Endometrial microvascular endothelial cells (primary cell): ENCODE data around the gene PALLD. TPM values are rescaled to one million over a fixed set of nuclear protein-coding genes. Genes with fewer than 3 reads are reported as not detected.
"Not testable (repeated sequence)": the region's sequence is repeated elsewhere in the genome, so short reads cannot be mapped to it uniquely, and the experiment has no call there.

Experiments
- in situ Hi-C: cut with HindIII; loops from 2 replicates; pipeline ENCODE4 v1.10.0; 2017; ENCODE audit warnings: low sequenced_read_pairs, low pct_unique_long_range_greater_than_20kb; ENCODE audit errors: inconsistent ontology term
- total RNA-seq: library from RNA; depleted of rRNA; stranded (reverse); fragments of >200 nt; gene quantifications from one replicate; pipeline ENCODE4 v1.2.3, GENCODE V29; 2015; ENCODE audit errors: inconsistent ontology term

Gene PALLD
- total RNA-seq, 1 donor from 2014 or later, result 82.9 TPM

DNA sequence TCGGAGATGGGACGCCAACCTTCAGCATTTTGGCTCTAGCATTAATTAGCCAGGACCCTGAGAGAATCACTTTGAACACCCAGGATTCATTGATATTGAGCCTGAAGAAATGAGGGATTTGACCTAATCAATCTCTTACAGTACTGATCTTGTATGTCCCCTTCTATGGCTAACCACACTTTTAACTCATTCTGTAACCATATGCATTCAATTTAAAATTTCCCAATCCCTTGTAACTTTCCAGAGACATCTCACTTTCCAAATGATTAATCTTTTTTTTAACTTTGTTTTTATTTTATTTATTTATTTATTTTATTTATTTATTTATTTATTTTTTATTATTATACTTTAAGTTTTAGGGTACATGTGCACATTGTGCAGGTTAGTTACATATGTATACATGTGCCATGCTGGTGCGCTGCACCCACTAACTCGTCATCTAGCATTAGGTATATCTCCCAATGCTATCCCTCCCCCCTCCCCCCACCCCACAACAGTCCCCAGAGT lies 205.8 kb downstream of the PALLD start:
- in situ Hi-C loops, result not testable (repeated sequence)

DNA sequence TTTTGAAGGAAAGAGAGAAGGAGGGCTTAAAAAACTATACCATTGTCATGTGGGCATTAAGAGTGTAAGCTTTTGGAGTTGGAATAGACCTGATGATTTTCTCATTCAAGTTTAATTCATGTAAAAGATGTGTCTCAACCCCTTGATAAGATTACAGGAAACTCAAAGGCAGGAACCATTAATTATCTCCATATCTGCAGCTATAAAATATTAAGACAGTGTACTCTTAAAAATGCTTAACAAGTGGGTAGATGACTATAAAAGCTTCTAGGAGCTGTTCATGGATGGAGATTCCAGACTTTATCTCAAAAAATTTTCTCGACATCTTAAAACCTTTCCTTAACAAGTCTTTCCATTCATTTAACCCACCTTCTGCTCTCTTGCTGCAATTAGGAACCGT lies 208.3 kb downstream of the PALLD start:
- in situ Hi-C loops, result no loop called here

DNA sequence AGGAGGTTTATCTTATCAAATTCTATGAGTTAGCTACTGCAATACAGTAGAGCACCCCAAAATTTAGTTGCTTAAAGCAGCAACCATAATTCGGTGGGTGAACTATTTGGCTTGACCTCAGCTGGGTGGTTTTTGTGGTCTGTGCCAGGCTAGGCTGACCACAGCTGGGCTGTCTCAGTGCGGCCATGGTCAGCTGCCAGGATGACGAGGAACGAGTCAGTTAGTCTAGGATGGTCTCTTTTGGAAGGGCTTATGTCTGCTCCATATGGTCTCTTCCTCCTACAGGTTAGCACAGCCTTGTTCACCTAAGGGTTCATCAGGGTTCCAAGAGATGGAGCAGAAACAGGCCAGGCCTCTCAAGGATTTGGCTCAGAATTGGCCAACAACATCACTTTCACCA lies 210.4 kb downstream of the PALLD start:
- in situ Hi-C loops, result no loop called here

DNA sequence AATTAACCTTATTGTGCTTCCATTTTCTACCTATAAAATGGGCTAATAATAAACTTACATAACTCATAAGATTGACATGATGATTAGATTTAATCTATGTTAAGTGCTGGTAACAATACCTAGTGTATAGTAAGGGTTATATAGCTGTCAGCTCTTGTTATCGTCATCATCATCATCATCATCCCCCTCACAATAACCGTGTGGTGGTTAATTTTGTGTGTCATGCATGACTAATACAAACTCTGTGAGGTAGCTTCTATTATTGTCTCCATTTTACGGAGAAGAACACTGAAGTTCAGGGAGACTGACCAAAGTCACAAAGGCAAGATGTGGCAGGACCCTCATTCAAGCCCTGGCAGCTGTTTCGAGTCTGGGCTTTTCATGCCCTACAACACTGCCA lies 211.3 kb downstream of the PALLD start:
- in situ Hi-C loops, result no loop called here

DNA sequence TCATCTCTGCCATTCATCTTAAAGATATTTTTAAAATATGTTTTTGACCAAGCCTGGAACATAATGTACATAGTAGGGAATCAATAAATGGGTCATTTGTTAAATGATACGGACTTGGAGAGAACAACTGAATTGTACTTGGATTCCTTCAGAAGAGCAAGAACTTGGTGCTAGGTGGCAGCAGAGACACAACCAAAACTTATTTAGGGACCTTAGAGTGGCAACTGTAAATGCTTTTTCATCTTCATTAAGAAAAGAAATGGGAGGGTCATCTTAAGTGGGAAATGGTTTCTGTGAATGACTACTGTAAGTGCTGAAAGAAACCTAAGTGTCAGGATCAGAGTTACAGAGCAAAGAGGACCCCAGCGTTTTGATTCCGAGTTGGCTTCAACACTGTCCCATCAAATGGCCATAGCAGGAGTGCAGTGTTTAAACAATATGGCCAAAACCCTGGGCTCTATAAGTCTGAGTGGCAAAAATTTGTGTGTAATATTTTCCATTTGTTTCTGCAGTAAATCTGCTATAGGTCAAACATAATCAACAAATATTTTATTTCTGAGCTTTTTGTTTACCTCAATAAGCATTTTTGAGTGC lies 213.6 kb downstream of the PALLD start:
- in situ Hi-C loops, result no loop called here

DNA sequence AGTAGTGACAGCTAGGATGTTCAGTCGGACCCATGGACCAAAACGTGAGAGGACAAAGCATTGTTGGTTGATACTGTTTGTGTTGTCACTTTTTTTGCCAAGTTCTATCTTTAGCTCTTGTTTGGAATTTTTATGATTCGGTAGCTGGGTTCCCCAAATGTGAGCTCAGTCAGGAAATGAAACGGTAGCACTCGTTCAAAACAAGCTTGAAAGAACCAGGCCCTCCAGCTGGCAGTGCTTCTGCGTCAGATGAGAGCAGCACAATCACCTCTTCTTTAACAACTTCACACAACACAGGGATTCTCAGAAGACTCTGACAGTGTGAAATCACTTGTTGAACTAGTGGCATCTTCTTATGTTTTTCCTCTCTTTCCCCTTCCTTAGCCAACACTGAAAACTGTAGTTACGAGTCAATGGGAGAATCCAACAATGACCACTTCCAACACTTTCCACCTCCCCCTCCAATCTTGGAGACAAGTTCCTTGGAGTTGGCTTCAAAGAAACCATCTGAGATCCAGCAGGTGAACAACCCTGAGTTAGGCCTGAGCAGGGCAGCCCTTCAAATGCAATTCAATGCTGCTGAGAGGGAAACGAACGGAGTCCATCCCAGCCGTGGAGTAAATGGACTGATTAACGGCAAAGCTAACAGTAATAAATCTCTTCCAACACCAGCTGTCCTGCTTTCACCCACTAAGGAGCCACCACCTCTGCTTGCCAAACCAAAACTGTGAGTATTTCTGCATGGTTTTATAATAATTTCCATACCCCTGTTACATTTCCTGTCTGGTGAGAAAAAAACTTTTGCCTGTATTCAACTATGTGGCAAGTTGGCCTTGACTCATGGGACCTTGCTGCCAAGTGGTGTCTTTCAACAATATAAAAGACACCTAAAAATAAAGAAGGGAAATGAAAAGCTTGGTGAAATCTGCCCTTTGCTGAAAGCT lies 214.6 kb downstream of the PALLD start:
- in situ Hi-C loops, result no loop called here

DNA sequence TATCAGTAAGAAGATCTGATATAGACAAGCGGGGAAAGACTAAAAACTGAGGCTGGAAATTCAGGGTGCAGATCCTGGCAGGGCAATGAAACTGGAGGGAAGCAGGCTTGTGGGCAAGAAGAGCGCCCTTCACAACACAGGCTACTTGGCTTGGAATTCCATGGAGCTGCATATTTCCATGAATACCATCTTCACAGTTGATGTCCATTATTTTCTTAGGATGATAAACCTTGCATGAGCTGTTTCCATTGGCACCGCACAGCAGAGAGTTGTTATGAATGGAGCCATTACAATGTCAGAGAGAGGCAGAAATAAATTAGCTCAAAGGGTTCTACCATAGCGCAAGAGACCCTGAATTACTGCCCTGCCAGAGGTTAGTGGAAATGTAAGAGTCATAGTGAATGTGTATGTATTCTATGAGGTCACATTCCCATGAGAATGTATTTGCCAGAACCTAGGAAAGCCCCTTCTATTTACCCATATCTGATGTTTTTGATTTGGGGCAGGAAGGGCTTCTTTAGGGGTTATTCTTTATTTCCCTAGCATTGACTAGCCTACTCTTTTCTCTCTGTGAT lies 215.6 kb downstream of the PALLD start:
- in situ Hi-C loops, result no loop called here

DNA sequence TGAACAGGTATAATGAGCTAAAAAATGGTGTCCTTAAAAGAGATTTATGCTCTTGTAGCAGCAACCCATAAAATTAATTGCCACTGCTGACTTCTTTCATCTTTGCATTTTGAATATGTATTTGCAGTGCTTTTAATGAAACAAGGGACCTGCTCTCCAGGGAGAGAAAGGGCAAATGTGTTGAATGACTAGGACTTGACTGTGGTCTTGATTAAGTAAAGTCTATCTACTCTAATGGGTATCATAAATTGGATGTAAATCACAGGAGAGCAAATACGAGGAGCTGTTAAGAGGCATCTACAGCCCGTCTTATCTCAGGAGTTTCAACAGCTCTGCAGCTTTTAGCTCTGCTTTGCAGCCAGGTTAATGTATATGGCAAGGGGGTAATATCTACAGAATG lies 216.4 kb downstream of the PALLD start:
- in situ Hi-C loops, result no loop called here

DNA sequence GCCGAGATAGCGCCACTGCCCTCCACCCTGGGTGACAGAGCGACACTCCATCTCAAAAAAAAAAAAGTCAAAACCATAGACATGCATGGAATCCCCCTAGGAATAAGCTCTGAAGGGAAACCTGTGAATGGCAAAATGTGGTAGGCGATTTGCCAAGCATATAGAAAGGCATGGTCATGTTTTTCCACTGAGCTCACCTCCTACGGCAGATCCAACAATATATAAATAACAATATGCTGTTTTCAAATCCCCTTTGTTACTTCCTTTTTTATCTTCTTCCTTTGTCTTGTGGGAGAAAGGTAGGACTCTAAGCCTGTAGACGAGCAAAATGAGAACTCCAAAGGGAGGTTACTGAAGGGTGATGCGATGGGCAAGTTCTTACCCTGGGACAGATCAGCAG lies 219.0 kb downstream of the PALLD start:
- in situ Hi-C loops, result no loop called here

DNA sequence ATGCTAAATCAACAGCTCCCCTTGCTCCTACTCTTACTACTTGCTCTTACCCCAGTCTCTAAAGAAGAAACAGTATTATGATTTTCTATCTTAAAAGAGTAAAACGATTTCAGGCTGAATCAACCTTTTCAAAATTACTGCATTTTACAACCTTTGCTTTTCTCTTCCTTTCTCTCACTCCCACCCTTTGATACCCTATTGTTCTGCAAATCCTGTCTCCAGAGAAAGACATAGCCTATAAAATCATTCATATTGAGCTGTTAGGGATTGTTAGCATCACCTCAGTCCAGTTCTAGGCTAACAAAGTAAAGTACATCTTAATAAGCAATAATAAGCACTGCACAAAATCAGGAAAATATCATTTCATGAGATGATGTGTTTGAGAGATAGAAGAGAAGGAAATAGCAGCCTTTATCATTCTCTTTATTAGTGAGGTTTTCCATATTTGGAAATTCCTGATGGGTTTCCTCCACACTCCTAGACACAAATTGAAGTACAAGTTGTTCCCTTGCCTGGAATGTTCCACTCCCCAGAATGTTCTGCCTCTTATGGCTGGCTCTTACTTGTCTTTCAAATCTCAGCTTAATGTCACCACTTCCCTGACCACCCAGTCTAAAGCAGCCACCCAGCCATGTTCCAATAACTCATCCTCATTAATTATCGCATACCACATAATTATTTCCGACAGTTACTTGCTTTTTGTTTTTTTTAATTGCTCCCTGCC lies 219.7 kb downstream of the PALLD start:
- in situ Hi-C loops, result no loop called here

DNA sequence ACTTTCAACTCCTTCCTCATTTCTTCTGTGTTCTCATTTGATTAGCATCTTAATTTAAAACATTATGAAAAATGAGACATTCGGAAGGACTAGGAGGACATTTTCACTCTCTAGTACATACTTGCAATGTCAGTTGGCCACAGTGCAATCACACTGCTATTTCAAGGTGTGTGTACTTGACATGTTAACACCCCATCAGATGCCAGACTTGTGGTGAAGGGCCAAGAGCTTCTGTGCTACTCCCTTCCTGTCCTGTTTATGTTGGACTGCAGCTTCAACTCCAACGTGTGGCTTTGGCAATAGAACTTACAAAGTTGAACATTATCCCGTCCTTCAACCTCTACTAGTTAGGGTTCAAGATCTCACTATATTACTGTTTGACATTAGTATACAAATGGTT lies 221.0 kb downstream of the PALLD start:
- in situ Hi-C loops, result no loop called here

DNA sequence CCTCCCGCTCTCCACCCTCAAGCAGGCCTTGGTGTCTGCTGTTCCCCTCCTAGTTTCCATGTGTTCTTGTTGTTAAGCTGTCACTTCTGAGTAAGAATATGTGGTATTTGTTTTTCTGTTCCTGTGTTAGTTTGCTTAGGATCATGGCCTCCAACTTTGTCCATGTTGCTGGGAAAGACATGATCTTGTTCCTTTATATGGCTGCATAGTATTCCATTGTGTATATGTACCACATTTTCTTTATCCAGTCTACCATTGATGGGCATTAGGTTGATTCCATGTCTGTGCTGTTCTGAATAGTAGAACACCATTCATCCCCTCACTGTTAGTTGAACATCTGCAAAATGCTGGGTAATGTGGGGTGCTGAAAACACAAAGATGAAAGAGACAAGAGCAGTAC lies 222.9 kb downstream of the PALLD start:
- in situ Hi-C loops, result no loop called here

DNA sequence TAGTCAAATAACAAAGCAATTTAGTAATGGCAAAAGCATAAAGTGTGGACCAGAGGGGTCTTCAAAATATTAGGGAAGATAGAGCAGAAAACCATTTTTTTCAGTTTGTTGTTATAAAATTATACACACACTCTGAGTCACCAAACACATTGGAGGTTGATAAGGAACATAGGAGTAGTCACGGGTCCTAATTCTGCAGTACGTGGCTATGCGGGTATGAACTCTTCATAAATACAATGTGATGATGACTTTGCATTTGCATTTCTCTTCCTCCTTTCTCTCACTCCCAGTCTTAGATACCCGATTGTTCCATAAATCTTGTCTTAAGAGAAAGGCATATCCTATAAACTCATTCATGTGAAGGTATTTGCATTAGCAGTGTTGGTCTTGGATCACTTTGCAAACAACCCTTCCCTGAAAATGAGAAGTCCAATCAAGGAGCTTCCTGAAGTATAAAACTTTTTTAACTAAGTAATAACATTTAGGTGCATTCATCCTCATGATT lies 223.6 kb downstream of the PALLD start:
- in situ Hi-C loops, result no loop called here

DNA sequence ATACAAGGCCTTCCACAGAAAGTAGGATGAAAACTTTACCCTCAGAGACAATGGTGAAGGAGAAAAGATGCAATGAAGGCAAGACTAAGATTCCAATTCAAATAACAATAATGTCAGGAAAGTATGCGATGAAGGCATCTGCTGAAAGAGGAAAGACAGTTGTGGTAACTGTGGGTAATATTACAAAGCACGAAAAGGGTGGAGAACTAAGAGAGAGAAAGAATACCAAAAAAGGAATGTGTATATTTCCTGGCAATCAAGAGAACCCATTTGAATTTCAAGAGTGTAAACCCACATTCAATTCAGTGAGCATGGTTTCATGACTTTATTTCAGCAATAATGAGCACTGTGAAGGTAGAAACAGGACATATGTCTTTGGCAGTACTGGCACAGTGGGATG lies 225.5 kb downstream of the PALLD start:
- in situ Hi-C loops, result no loop called here

DNA sequence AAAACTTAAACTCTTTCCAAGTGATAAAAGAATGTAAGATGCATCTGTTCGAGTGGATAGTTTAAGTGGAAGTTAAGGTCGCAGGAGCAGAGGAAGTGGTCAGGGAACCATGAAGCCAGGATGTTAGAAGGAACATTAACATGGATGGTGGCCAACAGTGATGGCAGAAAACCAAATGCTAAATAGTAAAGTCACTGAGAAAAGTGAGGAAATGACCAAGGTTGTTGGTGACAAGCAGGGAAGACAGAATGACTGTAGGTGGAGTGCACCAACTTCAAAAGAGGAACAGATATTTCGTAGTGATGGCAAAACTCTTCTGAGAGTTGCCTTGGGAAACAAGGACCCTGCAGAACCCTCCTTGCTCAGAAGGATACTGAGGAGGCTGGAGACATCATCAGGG lies 226.2 kb downstream of the PALLD start:
- in situ Hi-C loops, result no loop called here

DNA sequence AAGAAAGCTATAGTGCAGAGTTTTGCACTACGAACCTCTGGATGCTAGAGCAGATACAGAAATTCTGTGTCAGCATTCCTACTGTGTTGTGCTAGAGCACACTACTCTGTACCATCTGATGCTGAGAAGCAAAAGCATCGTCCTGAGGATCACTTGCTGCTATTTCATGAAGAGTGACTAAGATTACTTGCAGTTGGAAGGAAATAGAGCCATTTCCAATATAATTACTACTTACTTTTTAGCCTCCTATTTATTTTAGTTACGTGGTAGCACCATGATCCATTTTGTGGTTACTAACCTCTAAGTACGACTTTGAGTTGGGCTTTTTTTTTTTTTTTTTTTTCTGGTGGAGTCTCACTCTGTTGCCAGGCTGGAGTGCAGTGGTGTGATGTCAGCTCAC lies 226.7 kb downstream of the PALLD start:
- in situ Hi-C loops, result no loop called here

DNA sequence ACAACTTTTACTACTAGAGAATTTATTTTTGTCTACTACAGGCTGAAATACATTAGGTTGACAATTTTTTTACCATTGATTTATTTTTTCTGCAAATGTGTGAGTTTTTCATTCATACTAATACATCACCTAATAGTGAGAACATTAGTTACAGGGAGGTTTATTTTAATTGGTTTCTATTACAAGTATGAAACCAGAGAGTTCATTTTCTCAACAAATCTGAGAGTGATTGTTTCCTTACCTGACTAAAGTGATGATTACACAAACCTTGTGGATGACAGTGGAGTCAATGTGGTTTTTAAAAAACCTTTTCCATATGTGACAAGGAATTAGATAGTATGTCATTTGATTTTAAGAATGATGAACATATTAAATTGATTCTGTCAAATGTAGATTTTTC lies 227.4 kb downstream of the PALLD start:
- in situ Hi-C loops, result no loop called here

DNA sequence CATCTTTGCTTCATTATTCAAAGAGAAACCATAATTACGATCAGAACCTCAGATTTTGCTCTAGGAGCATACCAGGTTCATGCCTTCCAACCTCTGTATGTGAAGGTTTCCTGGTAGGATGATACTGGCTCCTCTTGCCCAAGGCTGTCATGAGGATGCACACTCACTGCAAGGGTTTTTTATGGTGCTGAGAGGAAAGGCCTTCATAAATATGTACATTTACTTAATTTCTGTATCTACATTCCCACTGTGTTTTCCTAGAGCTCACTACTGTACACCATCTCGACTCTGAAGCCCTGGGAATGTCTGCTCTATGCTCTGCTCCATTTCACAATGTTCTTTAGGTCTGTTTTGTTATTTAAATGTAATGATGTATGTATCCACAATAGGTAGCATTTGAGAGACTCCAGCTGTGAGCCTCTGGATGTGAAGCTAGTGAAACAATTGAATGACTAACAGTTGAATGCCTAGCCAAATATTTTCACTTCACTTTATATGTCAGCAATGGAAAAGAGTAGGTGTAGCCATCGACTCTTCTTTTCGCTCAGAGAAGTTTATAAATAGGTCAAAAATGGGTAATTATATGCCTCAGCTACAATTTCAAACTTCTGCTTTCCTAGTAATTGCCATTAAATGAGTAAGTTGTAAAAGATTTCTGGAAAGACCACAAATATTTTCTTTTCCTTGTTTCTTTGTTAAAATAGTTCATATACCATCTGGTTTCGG lies 228.0 kb downstream of the PALLD start:
- in situ Hi-C loops, result no loop called here

DNA sequence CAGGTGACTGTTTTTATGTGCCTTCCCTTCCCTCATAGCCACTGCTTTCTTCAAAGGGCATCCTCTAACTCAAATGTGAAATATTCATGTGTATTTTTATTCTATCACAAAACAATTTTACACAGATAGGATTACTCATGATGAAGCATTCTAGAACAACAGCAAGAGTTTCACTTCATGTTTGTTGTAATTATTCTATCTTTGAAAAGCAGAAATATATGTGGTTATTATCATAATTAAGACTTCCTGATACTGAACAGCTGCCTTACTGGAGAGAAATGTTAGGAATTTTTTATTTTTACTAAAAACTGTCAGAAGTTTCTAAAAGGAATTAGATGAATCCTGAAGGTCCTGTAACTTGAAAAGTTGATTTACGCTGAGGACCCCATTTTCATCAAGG lies 229.1 kb downstream of the PALLD start:
- in situ Hi-C loops, result no loop called here
